ENCODE data around the gene GPR61. TPM values are rescaled to one million over a fixed set of nuclear protein-coding genes. Genes with fewer than 3 reads are reported as not detected.

GPR61 gene
- total RNA-seq, 3 donors from 2014 or later = 0.25 TPM; not detected in 2

- peaks cover 7% of the 10 kb centered on the region for H3K4me1 ChIP-seq (ENCODE audit: low read depth)
- H3K9me3 ChIP-seq = no peaks in the 10 kb centered on the region
- no peak for ATAC-seq
- H3K36me3 ChIP-seq (ENCODE audit: low read depth) = no peaks in the 10 kb centered on the region
- TF ChIP-seq CTCF (IDR thresholded peaks at IDR 0.05) = no peak
- H3K4me3 ChIP-seq = no peak overlapping the region
- intact Hi-C loops (cut with DNase I, micrococcal nuclease) = loop anchor here in 1 of 2 donors (5.0 kb wide), 1 partner anchor 39 kb away; no protein-coding TSS in a partner anchor
- DNase-seq = no peak
Observed at GRCh38 chr1:109493227-109493626, 46.4 kb upstream of the GPR61 start.

GRCh38 chr1:109493805-109494539 lies 45.7 kb upstream of the GPR61 start, which contains the start of gene CYB561D1:
Gene CYB561D1, plus strand, starts transcription at chr1:109494094. Its CDS starts 46 bp downstream, at chr1:109494140.
- intact Hi-C loops (cut with DNase I, micrococcal nuclease) = loop anchor here in 1 of 2 donors (5.0 kb wide), 1 partner anchor 38 kb away; no protein-coding TSS in a partner anchor
- Histone ChIP-seq H3K36me3 (ENCODE audit: low read depth) (no peaks in the 10 kb centered on the region), H3K4me1 (ENCODE audit: low read depth) (peaks cover 12% of the 10 kb centered on the region), H3K4me3 (peak within 1 kb of the TSS; percentile 67), H3K9me3 (no peaks in the 10 kb centered on the region)
- peak; percentile 98 for ATAC-seq
- DNase-seq = peak; percentile 86 to 93 (median 92)
- peak; percentile 98 for TF ChIP-seq CTCF (IDR thresholded peaks at IDR 0.05)

- no peak overlapping the region for H3K4me3 ChIP-seq
- no peak for ATAC-seq
- peaks cover 25% of the 10 kb centered on the region for H3K4me1 ChIP-seq (ENCODE audit: low read depth)
- no peak for DNase-seq
- H3K36me3 ChIP-seq (ENCODE audit: low read depth) = no peaks in the 10 kb centered on the region
- H3K9me3 ChIP-seq = no peaks in the 10 kb centered on the region
- no peak for TF ChIP-seq CTCF (IDR thresholded peaks at IDR 0.05)
- intact Hi-C loops (cut with DNase I, micrococcal nuclease) = no loop called here
Observed at GRCh38 chr1:109495738-109496137, 43.9 kb upstream of the GPR61 start.

- intact Hi-C loops (cut with DNase I, micrococcal nuclease) = no loop called here
- no peaks in the 10 kb centered on the region for H3K9me3 ChIP-seq
- DNase-seq (no peak), ATAC-seq (no peak)
- H3K4me1 ChIP-seq (ENCODE audit: low read depth) = peaks cover 25% of the 10 kb centered on the region
- no peaks in the 10 kb centered on the region for H3K36me3 ChIP-seq (ENCODE audit: low read depth)
- H3K4me3 ChIP-seq = no peak overlapping the region
- TF ChIP-seq CTCF (IDR thresholded peaks at IDR 0.05) = no peak
Observed at GRCh38 chr1:109497449-109498160, 42.1 kb upstream of the GPR61 start.

- Histone ChIP-seq H3K4me1 (ENCODE audit: low read depth) (peaks cover 25% of the 10 kb centered on the region), H3K36me3 (ENCODE audit: low read depth) (no peaks in the 10 kb centered on the region), H3K9me3 (no peaks in the 10 kb centered on the region), H3K4me3 (no peak overlapping the region)
- no peak for TF ChIP-seq CTCF (IDR thresholded peaks at IDR 0.05)
- intact Hi-C loops (cut with DNase I, micrococcal nuclease) = no loop called here
- ATAC-seq = no peak
- no peak for DNase-seq
Observed at GRCh38 chr1:109498161-109498801, 41.4 kb upstream of the GPR61 start.

All from mucosa of descending colon (tissue), 3 donors.